Sigmoid colon (tissue), 7 donors: Measurements from ENCODE around the gene CREB1. TPM values are rescaled to one million over a fixed set of nuclear protein-coding genes. Genes with fewer than 3 reads are reported as not detected.

Experiments
- DNase-seq: peaks from one replicate; pipeline ENCODE4 v3.0.0-alpha.2; 2019
- H3K27ac ChIP-seq, 4 donors: fragments of 200-600 bp; sonication (generic); one replicate each; pipeline ENCODE4 v1.5.1; 2016 to 2019; ENCODE audit warnings: mild to moderate bottlenecking in 1 of 4
- H3K27me3 ChIP-seq, 3 donors: fragments of 200-600 bp; sonication (generic); one replicate each; pipeline ENCODE4 v1.5.1; 2019; ENCODE audit warnings: mild to moderate bottlenecking in 1 of 3
- H3K36me3 ChIP-seq, 4 donors: fragments of 200-600 bp; sonication (generic); one replicate each; pipeline ENCODE4 v1.5.1; 2016 to 2019
- H3K4me1 ChIP-seq, 4 donors: fragments of 200-600 bp; sonication (generic); one replicate each; pipeline ENCODE4 v1.5.1; 2017 to 2019
- H3K4me3 ChIP-seq, 4 donors: fragments of 200-600 bp; sonication (generic); one replicate each; pipeline ENCODE4 v1.5.1; 2017 to 2019; ENCODE audit warnings: mild to moderate bottlenecking in 2 of 4, moderate library complexity in 1 of 4
- H3K9me3 ChIP-seq, 4 donors: fragments of 200-600 bp in 3 of 4; sonication (generic) in 3 of 4; one replicate each; pipeline versions ENCODE4 v1.5.1 to v1.6.1; 2013 to 2019
- EP300 ChIP-seq, 4 donors: sonication (generic); formaldehyde crosslinking; IDR thresholded peaks; one replicate each; pipeline ENCODE4 v1.6.1; 2017; ENCODE audit warnings: antibody characterized with exemption in 4 of 4
- POLR2A ChIP-seq, 2 donors: fragments of 450-650 bp; IDR thresholded peaks; one replicate each; pipeline ENCODE4 v1.6.1; 2016; ENCODE audit warnings: antibody characterized with exemption in 2 of 2, mild to moderate bottlenecking in 2 of 2, moderate library complexity in 2 of 2
- POLR2AphosphoS5 ChIP-seq, 4 donors: sonication (generic); formaldehyde crosslinking; IDR thresholded peaks; one replicate each; pipeline ENCODE4 v1.6.1; 2017; ENCODE audit warnings: antibody characterized with exemption in 4 of 4
- WGBS, 2 donors: extraction: QIAGEN DNeasy Blood & Tissue Kit; methylation state at CpG; one replicate each; pipeline ENCODE4 v1.1.7; 2013; 5-methylcytosine and 5-hydroxymethylcytosine counted together
- intact Hi-C: fragments of 100-400 bp; cut with DNase I; formaldehyde crosslinking; loops from one replicate; pipeline ENCODE4 v1.15.1; 2023
- polyA plus RNA-seq, 3 donors: library from polyadenylated mRNA; stranded (reverse); fragments of 200-250 nt; gene quantifications; one replicate each; pipeline ENCODE4 v1.2.3, GENCODE V29; 2013
- total RNA-seq, 4 donors: library from RNA; depleted of rRNA; stranded (reverse); fragments of >200 nt; gene quantifications; one replicate each; pipeline ENCODE4 v1.1.0, GENCODE V29; 2016
- TF ChIP-seq, protein P1 (sequence below), 4 experiments: fragments of 450-650 bp in 3 of 4; fragments of 200-600 bp in 1 of 4; IDR thresholded peaks; one replicate each; pipeline ENCODE4 v1.5.1; 2016 to 2019; ENCODE audit warnings: antibody characterized with exemption in 4 of 4, mild to moderate bottlenecking in 3 of 4, moderate library complexity in 2 of 4
- donor health status: healthy with polysubstance abuse.
- donor health status: Bipolar disorder and iron deficiency.
- donor health status: healthy.

CREB1 gene
- total and polyA plus RNA-seq, 7 donors, result 7.2 to 52.0 (median 31.3) TPM

DNA sequence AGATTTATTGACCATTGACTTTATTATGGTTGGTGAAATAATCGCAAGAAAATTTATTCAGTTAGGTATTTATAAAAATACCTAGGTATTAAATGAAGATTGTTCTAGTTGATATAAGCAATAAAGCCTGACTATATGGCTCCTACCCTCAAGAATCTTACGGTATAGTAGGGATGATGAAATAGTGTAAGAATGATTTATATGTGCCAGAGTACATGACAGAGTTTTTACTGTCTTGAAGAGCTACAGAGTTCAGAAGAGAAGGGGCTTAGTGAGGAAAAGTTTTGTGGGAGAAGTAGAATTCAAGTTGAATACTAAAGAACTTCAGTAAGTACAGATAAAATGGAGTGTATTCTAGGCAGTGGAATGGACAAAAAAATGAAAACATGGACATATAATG is 9.7 kb downstream of the CREB1 start:
- Histone ChIP-seq H3K9me3 (no peaks in the 10 kb centered on the region), H3K27ac (no peak overlapping the region), H3K36me3 (no peaks in the 10 kb centered on the region), H3K27me3 (no peaks in the 10 kb centered on the region), H3K4me1 (peaks cover 0 to 25% (median 12%) of the 10 kb centered on the region in 4 donors), H3K4me3 (no peak overlapping the region)
- TF ChIP-seq, protein P1, sequence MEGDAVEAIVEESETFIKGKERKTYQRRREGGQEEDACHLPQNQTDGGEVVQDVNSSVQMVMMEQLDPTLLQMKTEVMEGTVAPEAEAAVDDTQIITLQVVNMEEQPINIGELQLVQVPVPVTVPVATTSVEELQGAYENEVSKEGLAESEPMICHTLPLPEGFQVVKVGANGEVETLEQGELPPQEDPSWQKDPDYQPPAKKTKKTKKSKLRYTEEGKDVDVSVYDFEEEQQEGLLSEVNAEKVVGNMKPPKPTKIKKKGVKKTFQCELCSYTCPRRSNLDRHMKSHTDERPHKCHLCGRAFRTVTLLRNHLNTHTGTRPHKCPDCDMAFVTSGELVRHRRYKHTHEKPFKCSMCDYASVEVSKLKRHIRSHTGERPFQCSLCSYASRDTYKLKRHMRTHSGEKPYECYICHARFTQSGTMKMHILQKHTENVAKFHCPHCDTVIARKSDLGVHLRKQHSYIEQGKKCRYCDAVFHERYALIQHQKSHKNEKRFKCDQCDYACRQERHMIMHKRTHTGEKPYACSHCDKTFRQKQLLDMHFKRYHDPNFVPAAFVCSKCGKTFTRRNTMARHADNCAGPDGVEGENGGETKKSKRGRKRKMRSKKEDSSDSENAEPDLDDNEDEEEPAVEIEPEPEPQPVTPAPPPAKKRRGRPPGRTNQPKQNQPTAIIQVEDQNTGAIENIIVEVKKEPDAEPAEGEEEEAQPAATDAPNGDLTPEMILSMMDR (IDR thresholded peaks at IDR 0.05), result no peak
- no peak for TF ChIP-seq POLR2AphosphoS5 (IDR thresholded peaks at IDR 0.05)
- no peak for TF ChIP-seq EP300 (IDR thresholded peaks at IDR 0.05)
- no peak for TF ChIP-seq POLR2A (IDR thresholded peaks at IDR 0.05)
- 33 to 75% methylated on average over 2 of the region's 2 CpGs for WGBS, 2 donors
- intact Hi-C loops, result loop anchor here (10.0 kb wide), 1 partner anchor 725 kb away; the partner anchor contains the start of gene PIKFYVE
- DNase-seq, result no peak

DNA sequence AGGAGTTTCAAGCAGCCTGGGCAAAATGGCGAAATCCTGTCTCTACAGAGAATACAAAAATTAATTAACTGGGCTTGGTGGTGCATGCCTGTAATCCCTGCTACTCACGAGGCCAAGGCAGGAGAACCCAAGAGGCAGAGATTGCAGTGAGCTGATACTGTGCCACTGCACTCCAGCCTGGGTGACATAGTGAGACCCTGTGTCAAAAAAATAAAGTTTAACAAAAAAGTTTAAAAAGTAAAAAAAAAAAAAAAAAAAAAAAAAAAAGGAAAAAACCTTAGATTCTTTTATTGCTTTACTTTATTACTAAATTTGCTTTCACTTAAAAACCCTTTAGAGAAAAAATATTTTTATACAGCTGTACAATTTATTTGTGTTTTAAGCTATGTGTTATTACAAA is 10.7 kb downstream of the CREB1 start:
- WGBS, 2 donors, result 90 to 92% methylated on average over 2 of the region's 2 CpGs
- Histone ChIP-seq H3K27ac (no peak overlapping the region), H3K4me3 (no peak overlapping the region), H3K9me3 (no peaks in the 10 kb centered on the region), H3K36me3 (no peaks in the 10 kb centered on the region), H3K27me3 (no peaks in the 10 kb centered on the region), H3K4me1 (peaks cover 0 to 17% (median 3%) of the 10 kb centered on the region in 4 donors)
- intact Hi-C loops, result no loop called here
- no peak for DNase-seq
- TF ChIP-seq, protein P1 (IDR thresholded peaks at IDR 0.05), result no peak
- no peak for TF ChIP-seq POLR2A (IDR thresholded peaks at IDR 0.05)

DNA sequence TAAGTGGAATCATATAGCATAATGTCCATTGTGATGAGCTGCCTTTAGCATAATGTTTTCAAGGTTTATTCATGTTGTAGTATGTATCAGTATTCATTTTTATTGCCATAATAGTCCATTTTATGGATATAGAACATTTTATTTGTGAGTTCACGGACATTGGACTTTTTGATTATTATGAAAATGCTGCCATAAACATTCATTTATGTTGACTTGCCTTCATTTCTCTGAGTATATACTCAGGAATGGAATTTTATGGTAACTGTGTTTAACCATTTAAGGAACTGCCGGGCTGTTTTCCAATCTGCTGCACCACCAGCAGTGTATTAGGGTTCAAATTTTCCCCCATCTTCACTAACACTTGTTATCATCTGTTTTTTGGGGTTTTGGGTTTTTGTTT is 12.2 kb downstream of the CREB1 start:
- WGBS, 2 donors, result 26 to 72% methylated on average over 2 of the region's 2 CpGs
- intact Hi-C loops, result no loop called here
- TF ChIP-seq EP300 (IDR thresholded peaks at IDR 0.05) (no peak), POLR2AphosphoS5 (IDR thresholded peaks at IDR 0.05) (no peak), POLR2A (IDR thresholded peaks at IDR 0.05) (no peak)
- TF ChIP-seq, protein P1 (IDR thresholded peaks at IDR 0.05), result no peak

DNA sequence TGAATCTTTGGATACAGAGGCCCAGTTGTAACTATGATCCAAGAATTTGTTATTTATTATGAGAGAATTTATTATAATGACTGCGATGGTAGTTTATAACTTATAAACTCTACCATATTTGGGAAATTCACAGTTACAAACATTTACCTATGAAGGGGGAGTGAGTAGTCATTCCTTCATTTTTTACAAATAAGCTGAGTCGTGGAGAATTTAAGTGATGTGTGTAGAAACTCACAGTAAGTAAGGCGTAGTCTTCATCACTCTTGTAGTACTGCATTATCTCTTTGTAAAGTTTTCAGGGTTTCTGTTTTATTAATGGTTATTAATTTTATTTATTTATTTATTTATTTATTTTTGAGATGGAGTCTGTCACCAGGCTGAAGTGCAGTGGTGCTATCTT is 13.5 kb downstream of the CREB1 start:
- intact Hi-C loops, result no loop called here
- no peak for DNase-seq
- Histone ChIP-seq H3K4me1 (peaks cover 0 to 13% (median 2%) of the 10 kb centered on the region in 4 donors), H3K36me3 (no peaks in the 10 kb centered on the region), H3K4me3 (no peak overlapping the region), H3K9me3 (no peaks in the 10 kb centered on the region), H3K27ac (no peak overlapping the region), H3K27me3 (no peaks in the 10 kb centered on the region)
- TF ChIP-seq POLR2AphosphoS5 (IDR thresholded peaks at IDR 0.05) (no peak), EP300 (IDR thresholded peaks at IDR 0.05) (no peak)
- WGBS, 2 donors, result 92 to 96% methylated on average over 3 of the region's 3 CpGs

More for the DNA sequence above, 12.2 kb downstream of the CREB1 start:
- H3K36me3 ChIP-seq, result no peaks in the 10 kb centered on the region
- peaks cover 0 to 16% (median 2%) of the 10 kb centered on the region in 4 donors for H3K4me1 ChIP-seq
- no peaks in the 10 kb centered on the region for H3K9me3 ChIP-seq
- DNase-seq, result no peak
- no peak overlapping the region for H3K4me3 ChIP-seq
- no peaks in the 10 kb centered on the region for H3K27me3 ChIP-seq
- H3K27ac ChIP-seq, result no peak overlapping the region

DNA sequence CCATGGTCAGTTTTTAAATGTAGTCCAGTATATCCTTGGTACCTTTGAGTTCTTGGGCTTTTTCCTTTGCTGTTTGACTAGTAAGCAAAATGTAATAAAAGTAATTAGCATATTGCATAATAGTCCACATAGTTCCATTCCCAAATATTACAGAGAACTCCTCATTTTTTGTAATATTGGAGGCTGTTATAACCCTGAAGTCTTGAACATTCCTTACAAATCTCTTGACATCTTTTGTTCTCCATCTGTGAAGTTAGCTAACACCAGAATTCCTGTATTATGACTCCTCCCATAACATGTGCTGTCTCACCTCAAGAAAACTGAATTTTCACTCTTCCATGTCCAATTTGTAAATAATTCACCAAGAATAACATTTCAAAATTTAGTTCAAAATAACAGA is 17.1 kb downstream of the CREB1 start:
- intact Hi-C loops, result no loop called here
- Histone ChIP-seq H3K4me1 (peaks cover 0 to 32% (median 19%) of the 10 kb centered on the region in 4 donors), H3K27ac (no peak overlapping the region), H3K4me3 (no peak overlapping the region), H3K36me3 (no peaks in the 10 kb centered on the region), H3K27me3 (no peaks in the 10 kb centered on the region), H3K9me3 (no peaks in the 10 kb centered on the region)
- no peak for DNase-seq
- TF ChIP-seq POLR2AphosphoS5 (IDR thresholded peaks at IDR 0.05), result no peak
- TF ChIP-seq POLR2A (IDR thresholded peaks at IDR 0.05), result no peak
- no peak for TF ChIP-seq EP300 (IDR thresholded peaks at IDR 0.05)
- TF ChIP-seq, protein P1 (IDR thresholded peaks at IDR 0.05), result no peak
